Measurements from ENCODE around the gene LITAF. TPM values are rescaled to one million over a fixed set of nuclear protein-coding genes. Genes with fewer than 3 reads are reported as not detected.

Gene LITAF
- total RNA-seq, 1 experiment from 2014 or later = 73.0 TPM

DNA sequence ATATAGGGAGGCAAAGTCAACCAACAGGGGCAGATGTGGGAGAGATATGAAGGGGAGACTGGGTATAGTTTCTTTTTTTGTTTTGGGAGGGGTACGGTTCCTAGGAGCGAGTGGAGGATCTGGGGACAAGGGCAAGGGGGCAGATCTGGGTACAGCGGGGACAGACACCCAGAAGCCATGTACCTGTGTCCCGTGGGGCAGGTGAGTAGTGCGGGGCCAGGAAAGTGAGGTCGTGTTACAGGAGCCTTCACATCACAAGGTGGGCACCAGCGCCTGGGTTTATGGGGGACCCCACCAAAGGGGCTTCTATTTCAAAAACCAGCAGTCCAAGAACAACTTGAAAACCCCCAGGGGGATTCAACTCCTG lies 11.5 kb downstream of the LITAF start (continued):
- TF ChIP-seq, protein P1, sequence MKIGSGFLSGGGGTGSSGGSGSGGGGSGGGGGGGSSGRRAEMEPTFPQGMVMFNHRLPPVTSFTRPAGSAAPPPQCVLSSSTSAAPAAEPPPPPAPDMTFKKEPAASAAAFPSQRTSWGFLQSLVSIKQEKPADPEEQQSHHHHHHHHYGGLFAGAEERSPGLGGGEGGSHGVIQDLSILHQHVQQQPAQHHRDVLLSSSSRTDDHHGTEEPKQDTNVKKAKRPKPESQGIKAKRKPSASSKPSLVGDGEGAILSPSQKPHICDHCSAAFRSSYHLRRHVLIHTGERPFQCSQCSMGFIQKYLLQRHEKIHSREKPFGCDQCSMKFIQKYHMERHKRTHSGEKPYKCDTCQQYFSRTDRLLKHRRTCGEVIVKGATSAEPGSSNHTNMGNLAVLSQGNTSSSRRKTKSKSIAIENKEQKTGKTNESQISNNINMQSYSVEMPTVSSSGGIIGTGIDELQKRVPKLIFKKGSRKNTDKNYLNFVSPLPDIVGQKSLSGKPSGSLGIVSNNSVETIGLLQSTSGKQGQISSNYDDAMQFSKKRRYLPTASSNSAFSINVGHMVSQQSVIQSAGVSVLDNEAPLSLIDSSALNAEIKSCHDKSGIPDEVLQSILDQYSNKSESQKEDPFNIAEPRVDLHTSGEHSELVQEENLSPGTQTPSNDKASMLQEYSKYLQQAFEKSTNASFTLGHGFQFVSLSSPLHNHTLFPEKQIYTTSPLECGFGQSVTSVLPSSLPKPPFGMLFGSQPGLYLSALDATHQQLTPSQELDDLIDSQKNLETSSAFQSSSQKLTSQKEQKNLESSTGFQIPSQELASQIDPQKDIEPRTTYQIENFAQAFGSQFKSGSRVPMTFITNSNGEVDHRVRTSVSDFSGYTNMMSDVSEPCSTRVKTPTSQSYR (CRISPR knock-in tag; IDR thresholded peaks at IDR 0.05) = no peak
- TF ChIP-seq FOXK1 (CRISPR knock-in tag; IDR thresholded peaks at IDR 0.05) = no peak

DNA sequence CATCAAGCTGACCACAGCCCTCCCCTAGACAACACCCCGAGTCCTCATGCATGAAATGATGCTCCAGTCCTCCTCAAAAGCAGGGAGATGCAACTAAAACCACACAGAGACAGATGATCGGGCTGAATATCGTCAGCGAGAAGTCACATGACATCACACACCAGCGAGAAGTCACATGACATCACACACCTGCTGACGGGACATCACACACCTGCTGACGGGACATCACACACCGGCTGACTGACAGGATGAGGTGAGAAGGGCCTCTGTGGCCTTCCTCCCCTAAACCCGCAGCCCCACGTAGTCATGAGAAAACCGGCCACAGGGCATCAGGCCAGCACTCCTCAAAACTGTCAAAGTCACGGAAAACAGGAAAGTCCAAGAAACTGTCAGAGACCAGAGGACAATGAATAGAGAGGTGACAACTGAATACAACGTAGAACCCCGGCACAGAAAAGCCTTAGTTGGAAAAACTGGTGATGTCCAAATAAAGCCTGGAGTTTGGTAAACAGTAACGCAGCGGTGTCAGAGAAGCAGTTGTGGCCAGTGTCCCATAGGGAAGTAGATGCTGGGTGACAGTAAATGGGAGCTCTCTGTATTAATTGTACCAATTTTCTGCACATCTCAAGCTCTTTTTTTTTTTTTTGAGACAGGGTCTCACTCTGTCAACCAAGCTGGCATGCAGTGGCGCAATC lies 14.3 kb downstream of the LITAF start:
- Mint-ChIP-seq H3K27ac (peak overlapping the region; percentile 62), H3K9me3 (no peaks in the 10 kb centered on the region), H3K4me3 (no peak overlapping the region), H3K4me1 (peaks cover 14% of the 10 kb centered on the region), H3K36me3 (no peaks in the 10 kb centered on the region), H3K27me3 (ENCODE audit: low read depth) (peaks cover under 1% of the 10 kb centered on the region; the same call in 1 of the 2 replicates)
- ATAC-seq (no peak), DNase-seq (ENCODE audit: low spot score) (no peak)
- CTCF ChIA-PET = no interaction called here
- POLR2A ChIA-PET = no interaction called here
- TF ChIP-seq, protein P2, sequence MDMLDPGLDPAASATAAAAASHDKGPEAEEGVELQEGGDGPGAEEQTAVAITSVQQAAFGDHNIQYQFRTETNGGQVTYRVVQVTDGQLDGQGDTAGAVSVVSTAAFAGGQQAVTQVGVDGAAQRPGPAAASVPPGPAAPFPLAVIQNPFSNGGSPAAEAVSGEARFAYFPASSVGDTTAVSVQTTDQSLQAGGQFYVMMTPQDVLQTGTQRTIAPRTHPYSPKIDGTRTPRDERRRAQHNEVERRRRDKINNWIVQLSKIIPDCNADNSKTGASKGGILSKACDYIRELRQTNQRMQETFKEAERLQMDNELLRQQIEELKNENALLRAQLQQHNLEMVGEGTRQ (CRISPR knock-in tag; IDR thresholded peaks at IDR 0.05) = peak; percentile 85
- TF ChIP-seq, protein P3, sequence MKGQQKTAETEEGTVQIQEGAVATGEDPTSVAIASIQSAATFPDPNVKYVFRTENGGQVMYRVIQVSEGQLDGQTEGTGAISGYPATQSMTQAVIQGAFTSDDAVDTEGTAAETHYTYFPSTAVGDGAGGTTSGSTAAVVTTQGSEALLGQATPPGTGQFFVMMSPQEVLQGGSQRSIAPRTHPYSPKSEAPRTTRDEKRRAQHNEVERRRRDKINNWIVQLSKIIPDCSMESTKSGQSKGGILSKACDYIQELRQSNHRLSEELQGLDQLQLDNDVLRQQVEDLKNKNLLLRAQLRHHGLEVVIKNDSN (CRISPR knock-in tag; IDR thresholded peaks at IDR 0.05) = peak; percentile 80
- TF ChIP-seq NR3C1 (CRISPR knock-in tag; conservative IDR thresholded peaks at IDR 0.05; ENCODE audit: low read depth) = no peak

DNA sequence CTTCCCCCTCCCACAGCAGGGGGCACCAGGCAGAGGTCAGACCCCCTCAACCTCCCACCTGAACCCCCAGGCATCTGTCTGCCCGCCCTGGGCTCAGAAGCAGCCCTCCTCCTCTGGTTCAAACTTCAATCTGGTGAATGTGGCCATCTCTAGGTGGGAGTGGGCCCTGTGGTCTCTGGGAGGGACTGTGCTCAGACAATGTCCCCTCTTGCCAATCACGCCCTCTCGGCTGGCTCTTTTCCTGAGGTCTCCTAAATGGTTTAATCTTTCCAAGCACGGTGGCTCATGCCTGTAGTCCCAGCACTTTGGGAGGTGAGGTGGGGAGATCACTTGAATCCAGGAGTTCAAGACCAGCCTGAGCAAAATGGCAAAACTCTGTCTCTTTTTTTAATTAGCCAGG lies 15.2 kb downstream of the LITAF start:
- Mint-ChIP-seq H3K9me3 (no peaks in the 10 kb centered on the region), H3K27ac (peak overlapping the region; percentile 68; the same call in 1 of the 2 replicates), H3K4me3 (no peak overlapping the region), H3K27me3 (ENCODE audit: low read depth) (no peaks in the 10 kb centered on the region), H3K36me3 (no peaks in the 10 kb centered on the region), H3K4me1 (peaks cover 14% of the 10 kb centered on the region)
- ATAC-seq (no peak), DNase-seq (ENCODE audit: low spot score) (no peak)
- POLR2A ChIA-PET = no interaction called here
- CTCF ChIA-PET = interaction anchor here (1.1 kb wide), 1 partner anchor 39 kb away, joined by 3 read pairs; no protein-coding TSS in a partner anchor
- no peak for TF ChIP-seq TEAD1 (CRISPR knock-in tag; IDR thresholded peaks at IDR 0.05)
- TF ChIP-seq FOXJ3 (CRISPR knock-in tag; IDR thresholded peaks at IDR 0.05; ENCODE audit: borderline replicate concordance) = no peak
- TF ChIP-seq, protein P4, sequence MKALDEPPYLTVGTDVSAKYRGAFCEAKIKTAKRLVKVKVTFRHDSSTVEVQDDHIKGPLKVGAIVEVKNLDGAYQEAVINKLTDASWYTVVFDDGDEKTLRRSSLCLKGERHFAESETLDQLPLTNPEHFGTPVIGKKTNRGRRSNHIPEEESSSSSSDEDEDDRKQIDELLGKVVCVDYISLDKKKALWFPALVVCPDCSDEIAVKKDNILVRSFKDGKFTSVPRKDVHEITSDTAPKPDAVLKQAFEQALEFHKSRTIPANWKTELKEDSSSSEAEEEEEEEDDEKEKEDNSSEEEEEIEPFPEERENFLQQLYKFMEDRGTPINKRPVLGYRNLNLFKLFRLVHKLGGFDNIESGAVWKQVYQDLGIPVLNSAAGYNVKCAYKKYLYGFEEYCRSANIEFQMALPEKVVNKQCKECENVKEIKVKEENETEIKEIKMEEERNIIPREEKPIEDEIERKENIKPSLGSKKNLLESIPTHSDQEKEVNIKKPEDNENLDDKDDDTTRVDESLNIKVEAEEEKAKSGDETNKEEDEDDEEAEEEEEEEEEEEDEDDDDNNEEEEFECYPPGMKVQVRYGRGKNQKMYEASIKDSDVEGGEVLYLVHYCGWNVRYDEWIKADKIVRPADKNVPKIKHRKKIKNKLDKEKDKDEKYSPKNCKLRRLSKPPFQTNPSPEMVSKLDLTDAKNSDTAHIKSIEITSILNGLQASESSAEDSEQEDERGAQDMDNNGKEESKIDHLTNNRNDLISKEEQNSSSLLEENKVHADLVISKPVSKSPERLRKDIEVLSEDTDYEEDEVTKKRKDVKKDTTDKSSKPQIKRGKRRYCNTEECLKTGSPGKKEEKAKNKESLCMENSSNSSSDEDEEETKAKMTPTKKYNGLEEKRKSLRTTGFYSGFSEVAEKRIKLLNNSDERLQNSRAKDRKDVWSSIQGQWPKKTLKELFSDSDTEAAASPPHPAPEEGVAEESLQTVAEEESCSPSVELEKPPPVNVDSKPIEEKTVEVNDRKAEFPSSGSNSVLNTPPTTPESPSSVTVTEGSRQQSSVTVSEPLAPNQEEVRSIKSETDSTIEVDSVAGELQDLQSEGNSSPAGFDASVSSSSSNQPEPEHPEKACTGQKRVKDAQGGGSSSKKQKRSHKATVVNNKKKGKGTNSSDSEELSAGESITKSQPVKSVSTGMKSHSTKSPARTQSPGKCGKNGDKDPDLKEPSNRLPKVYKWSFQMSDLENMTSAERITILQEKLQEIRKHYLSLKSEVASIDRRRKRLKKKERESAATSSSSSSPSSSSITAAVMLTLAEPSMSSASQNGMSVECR (CRISPR knock-in tag; IDR thresholded peaks at IDR 0.05; ENCODE audit: borderline replicate concordance) = no peak
- no peak for TF ChIP-seq ZNF671 (CRISPR knock-in tag; IDR thresholded peaks at IDR 0.05)
- TF ChIP-seq, protein P5, sequence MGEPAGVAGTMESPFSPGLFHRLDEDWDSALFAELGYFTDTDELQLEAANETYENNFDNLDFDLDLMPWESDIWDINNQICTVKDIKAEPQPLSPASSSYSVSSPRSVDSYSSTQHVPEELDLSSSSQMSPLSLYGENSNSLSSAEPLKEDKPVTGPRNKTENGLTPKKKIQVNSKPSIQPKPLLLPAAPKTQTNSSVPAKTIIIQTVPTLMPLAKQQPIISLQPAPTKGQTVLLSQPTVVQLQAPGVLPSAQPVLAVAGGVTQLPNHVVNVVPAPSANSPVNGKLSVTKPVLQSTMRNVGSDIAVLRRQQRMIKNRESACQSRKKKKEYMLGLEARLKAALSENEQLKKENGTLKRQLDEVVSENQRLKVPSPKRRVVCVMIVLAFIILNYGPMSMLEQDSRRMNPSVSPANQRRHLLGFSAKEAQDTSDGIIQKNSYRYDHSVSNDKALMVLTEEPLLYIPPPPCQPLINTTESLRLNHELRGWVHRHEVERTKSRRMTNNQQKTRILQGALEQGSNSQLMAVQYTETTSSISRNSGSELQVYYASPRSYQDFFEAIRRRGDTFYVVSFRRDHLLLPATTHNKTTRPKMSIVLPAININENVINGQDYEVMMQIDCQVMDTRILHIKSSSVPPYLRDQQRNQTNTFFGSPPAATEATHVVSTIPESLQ (CRISPR knock-in tag; IDR thresholded peaks at IDR 0.05) = no peak
- TF ChIP-seq, protein P6, sequence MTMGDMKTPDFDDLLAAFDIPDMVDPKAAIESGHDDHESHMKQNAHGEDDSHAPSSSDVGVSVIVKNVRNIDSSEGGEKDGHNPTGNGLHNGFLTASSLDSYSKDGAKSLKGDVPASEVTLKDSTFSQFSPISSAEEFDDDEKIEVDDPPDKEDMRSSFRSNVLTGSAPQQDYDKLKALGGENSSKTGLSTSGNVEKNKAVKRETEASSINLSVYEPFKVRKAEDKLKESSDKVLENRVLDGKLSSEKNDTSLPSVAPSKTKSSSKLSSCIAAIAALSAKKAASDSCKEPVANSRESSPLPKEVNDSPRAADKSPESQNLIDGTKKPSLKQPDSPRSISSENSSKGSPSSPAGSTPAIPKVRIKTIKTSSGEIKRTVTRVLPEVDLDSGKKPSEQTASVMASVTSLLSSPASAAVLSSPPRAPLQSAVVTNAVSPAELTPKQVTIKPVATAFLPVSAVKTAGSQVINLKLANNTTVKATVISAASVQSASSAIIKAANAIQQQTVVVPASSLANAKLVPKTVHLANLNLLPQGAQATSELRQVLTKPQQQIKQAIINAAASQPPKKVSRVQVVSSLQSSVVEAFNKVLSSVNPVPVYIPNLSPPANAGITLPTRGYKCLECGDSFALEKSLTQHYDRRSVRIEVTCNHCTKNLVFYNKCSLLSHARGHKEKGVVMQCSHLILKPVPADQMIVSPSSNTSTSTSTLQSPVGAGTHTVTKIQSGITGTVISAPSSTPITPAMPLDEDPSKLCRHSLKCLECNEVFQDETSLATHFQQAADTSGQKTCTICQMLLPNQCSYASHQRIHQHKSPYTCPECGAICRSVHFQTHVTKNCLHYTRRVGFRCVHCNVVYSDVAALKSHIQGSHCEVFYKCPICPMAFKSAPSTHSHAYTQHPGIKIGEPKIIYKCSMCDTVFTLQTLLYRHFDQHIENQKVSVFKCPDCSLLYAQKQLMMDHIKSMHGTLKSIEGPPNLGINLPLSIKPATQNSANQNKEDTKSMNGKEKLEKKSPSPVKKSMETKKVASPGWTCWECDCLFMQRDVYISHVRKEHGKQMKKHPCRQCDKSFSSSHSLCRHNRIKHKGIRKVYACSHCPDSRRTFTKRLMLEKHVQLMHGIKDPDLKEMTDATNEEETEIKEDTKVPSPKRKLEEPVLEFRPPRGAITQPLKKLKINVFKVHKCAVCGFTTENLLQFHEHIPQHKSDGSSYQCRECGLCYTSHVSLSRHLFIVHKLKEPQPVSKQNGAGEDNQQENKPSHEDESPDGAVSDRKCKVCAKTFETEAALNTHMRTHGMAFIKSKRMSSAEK (CRISPR knock-in tag; IDR thresholded peaks at IDR 0.05; ENCODE audit: borderline replicate concordance) = no peak
- TF ChIP-seq, protein P7, sequence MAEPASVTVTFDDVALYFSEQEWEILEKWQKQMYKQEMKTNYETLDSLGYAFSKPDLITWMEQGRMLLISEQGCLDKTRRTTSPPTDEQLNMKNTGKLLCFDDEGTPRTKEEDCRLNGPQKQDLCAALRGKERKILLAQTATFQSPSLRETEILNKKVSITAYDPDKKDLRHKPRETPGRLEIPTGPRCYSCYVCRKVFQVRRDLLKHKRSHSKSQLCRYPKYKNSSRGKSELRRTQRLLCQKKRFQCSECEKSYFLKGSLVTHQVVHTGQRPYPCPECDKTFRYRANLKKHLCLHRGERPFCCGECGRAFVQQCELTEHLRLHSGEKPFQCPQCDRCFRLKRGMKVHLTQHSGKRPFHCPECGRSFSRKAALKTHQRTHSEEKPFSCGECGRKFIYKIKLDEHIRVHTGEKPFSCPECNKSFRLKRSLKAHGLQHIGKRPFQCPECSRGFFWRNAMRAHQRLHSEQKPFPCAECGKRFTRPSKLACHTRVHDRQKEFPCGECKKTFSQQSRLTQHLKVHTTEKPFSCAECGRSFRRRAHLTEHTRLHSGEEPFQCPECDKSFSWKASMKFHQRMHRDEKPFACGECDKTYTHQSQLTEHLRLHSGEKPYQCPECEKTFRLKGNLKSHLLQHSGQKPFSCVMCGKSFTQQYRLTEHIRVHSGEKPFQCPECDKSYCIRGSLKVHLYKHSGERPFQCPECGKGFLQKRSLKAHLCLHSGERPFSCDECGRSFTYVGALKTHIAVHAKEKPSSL (CRISPR knock-in tag; conservative IDR thresholded peaks at IDR 0.05) = no peak
- no peak for TF ChIP-seq TEAD4 (CRISPR knock-in tag; IDR thresholded peaks at IDR 0.05)
- TF ChIP-seq OVOL2 (CRISPR knock-in tag; IDR thresholded peaks at IDR 0.05; ENCODE audit: borderline replicate concordance) = no peak
